Body of pancreas (tissue), 4 donors: ENCODE data around the gene RASAL1.

Experiments
- POLR2A ChIP-seq, 3 donors: fragments of 450-650 bp; IDR thresholded peaks; one replicate each; pipeline ENCODE4 v1.6.1; 2016; ENCODE audit warnings: antibody characterized with exemption in 3 of 3, mild to moderate bottlenecking in 2 of 3
- TF ChIP-seq, protein P1 (sequence below), 7 experiments: fragments of 450-650 bp in 4 of 7; fragments of 200-600 bp in 3 of 7; sonication (generic) in 3 of 7; IDR thresholded peaks; one replicate each; pipeline ENCODE4 v1.5.1; 2016 to 2019; ENCODE audit warnings: antibody characterized with exemption in 7 of 7

GRCh38 chr12:113089839-113090238, 45.7 kb downstream of the RASAL1 start:
- TF ChIP-seq, protein P1, sequence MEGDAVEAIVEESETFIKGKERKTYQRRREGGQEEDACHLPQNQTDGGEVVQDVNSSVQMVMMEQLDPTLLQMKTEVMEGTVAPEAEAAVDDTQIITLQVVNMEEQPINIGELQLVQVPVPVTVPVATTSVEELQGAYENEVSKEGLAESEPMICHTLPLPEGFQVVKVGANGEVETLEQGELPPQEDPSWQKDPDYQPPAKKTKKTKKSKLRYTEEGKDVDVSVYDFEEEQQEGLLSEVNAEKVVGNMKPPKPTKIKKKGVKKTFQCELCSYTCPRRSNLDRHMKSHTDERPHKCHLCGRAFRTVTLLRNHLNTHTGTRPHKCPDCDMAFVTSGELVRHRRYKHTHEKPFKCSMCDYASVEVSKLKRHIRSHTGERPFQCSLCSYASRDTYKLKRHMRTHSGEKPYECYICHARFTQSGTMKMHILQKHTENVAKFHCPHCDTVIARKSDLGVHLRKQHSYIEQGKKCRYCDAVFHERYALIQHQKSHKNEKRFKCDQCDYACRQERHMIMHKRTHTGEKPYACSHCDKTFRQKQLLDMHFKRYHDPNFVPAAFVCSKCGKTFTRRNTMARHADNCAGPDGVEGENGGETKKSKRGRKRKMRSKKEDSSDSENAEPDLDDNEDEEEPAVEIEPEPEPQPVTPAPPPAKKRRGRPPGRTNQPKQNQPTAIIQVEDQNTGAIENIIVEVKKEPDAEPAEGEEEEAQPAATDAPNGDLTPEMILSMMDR (IDR thresholded peaks at IDR 0.05), result no peak
- TF ChIP-seq POLR2A (IDR thresholded peaks at IDR 0.05), result no peak
